GM19240 (cell line): ENCODE measurements around the gene RABGAP1L.
"Not testable (repeated sequence)": the region's sequence is repeated elsewhere in the genome, so short reads cannot be mapped to it uniquely, and the experiment has no call there.

Source experiments
- DNase-seq: peaks from one replicate; pipeline ENCODE4 v3.0.0; 2011; ENCODE audit warnings: low spot score; ENCODE audit not compliant: insufficient read length

Gene RABGAP1L

DNA sequence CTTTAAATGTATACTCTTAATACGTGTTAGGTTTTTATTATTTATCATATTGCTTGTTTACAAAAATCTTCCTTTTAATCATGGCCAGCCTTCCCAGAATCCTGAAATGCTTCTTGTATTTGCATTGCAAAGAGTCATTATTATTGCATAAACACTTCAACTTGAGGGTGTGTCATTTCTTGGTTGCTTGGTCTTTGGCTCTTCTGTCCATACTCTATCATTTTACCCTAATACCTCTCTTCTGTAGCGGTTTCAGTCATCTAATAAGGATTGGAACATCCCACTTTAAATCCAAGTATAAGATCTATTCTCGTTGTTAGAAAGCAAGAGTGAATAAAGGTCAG is 639.8 kb downstream of the RABGAP1L start:
- DNase-seq = no peak

DNA sequence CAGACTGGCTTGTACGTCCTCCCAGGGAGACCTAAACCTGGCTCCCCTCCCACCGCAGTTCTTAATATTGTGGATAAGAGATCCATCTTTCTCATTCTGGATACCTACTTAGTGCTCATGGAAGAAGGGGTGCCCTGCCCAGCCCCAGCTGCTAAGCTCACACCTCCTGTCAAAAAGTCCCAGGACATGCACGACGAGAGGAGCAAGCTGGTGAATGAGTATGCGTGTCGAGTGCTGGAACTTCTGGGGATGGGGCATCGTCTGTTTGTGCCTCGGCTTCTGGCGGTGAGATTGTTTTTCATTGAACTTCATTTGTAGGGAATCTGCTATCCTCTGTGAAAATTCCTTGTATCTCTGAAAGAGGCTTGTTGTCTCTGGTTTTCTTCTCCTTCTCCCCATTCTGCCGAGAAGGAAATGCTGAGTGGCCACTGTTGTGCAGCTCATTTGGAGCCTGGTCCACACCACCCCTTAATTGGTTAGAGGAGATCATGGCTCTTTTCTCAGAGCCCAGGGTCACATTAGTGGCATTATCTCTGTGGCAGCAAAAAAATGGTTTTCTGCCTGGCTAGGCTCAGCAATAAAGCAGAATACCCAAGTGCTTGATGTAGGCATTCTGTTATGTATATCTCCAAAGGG is 641.0 kb downstream of the RABGAP1L start:
- no peak for DNase-seq

DNA sequence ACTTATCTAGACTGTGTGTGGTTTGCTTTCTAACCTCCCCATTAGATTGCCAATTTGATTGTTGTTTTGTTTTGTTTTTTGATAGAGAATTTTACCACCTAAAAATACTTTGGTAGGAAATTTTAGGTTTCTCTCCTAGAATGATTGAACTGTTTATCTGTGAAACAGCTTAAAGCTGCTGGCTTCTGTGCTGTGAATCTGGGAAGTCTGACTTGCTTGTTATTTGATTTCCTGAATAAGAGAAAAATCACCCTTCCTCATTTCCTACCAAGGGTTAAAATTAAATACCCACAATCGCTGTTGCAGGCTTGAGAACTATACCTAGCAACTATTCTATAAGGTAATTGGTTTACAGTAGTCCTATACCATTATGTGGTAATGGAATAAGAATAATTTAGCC is 641.6 kb downstream of the RABGAP1L start:
- no peak for DNase-seq

DNA sequence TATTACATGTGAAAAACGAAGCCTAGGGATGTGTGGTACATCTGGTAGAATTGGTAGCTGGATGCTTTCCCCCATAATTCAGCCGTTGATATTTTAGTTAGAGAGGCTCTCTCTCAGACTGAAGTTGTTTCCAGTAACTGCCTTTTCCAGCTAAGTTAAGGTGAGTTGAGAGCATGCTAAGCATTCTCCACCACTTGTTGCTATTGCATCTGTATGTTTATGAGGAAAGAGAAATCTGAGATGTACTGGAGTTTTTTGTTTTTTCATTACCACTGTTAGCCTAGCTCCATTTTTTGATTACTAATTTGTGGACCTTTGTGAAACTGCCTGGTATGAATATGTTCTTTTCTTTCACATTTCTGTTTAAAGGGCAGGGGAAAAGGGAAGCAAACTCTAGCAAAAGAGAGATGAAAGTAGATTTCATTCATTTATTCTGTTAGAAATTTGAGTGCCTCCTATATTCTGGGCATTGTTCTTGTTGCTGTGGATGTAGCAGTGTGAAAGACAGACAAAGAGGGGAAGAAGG is 650.5 kb downstream of the RABGAP1L start:
- no peak for DNase-seq

DNA sequence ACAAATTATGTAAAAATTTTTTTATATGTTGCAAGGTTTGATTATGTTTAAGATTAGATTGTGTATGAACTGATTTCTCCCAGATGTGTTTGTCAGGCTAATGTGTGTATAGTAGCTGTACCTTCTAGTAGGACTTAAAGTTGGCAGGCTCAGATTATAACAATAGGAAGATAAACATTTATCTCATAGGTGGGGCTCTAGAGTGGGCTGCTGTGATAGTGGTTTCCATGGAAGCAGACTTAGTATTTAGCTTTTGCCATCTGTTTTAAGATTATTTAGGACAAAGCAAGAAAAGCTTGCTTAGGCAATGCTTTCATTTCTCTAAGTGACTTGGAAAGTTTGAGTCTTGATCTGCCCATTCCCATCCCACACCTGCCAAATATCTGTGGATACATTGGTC is 652.7 kb downstream of the RABGAP1L start:
- DNase-seq = no peak

DNA sequence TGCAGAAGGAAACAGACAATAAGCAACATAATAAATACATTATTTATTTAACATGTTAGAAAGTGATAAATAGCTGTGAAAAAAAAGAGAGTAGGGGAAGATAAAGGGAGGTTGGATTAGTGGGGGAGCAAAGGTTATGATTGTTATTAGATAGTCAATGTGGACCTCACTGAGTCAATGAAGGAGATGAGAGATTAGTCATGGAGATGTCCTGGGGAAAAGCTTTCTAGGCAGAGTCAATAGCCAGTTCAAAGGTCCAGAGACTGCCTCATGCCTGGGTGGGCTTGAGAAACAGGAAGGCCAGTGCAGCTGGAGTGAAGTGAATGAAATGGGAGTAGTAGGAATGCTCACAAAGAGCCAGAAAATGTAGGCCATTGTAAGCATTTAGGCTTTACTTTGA is 653.3 kb downstream of the RABGAP1L start:
- no peak for DNase-seq

DNA sequence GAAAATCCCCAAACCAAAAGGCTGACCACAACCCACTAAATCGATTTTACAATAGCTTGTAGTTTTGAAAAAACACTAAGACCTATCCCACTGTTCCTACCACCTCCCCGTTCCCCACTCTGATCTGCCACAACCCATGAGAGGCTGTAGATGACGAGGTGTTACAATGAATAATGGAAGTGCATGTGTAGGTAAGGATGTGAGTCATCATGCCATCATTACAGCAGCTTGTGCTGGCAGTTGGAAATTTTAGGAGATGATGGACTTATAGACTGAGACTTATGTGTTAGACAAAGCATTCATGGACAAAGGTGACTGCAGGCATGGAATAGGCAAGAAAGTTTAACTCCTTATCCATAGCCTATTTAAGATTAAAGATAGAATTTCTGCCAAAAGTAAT is 655.7 kb downstream of the RABGAP1L start:
- no peak for DNase-seq

DNA sequence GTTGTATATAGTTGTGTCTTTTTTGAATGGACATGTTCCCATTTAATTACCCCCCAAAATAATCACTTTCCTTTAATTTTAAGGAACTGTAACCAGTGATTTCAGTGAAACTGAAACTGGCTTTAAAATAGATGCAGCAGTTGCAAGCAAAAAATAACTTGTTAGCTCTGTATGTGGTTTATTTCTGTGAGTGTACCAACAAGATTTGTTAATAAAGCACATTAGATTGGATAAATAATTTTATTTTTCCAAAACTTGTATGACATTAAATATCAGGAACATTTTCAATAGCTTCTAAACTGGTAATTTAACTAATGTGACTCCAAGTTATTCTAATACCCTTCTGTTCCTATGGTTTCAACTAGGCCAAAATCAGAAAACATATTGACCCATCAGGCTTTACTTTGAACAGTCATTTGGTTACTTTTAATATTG is 656.2 kb downstream of the RABGAP1L start:
- DNase-seq = no peak

DNA sequence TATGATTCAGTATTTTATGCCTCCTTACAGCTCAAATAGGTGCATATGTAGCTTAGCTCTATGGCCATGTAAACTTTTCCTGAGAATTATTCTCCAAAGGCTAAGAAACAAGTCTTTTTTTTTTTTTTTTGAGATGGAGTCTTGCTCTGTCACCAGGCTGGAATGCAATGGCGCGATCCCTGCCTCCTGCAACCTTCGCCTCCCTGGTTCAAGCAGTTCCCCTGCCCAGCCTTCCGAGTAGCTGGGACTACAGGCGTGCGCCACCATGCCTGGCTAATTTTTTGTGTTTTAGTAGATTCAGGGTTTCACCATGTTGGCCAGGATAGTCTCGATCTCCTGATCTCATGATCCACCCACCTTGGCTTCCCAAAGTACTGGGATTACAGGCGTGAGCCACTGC is 657.3 kb downstream of the RABGAP1L start:
- not testable (repeated sequence) for DNase-seq

DNA sequence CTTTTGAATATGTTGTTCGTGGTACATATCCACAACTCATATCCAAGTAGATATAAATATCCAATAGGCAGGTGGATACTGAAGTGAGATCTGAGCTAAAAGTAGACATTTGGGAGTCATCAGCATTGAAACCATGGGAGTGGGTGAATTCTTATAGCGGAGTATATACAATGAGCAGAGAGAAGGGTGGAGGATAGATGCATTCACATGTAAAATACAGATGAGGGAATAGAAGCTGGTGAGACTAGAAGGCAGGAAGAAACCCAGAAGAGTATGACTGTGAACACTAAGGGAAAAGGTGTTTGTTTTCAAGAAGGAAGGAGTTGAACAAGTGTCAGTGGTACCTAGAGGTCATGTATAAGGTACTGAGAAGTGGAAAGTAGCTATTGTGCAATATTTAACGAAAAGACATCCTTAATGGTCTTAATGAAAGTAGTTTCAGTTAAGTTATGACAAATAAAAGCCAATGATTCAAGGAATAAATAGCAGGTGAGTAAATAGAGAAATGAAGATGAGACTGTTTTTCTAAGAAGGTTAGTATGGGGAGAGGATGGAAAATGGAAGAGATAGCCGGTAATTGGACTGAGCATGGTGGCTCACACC is 658.8 kb downstream of the RABGAP1L start:
- DNase-seq = no peak

DNA sequence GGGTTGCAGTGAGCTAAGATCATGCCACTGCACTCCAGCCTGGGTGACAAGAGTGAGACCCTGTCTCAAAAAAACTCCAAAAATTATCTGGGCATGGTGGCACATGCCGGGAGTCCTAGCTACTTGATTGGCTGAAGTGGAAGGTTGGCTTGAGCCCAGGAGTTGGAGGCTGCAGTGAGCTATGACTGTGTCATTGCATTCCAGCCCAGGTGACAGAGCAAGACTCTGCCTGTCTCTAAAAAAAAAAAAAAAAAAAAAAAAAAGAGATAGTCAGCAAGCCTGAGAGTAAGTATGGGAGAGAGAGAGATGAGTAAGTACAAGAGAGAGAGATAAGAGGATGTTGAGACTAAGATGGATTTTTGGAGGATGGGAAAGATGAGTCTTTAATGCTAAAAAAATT is 659.6 kb downstream of the RABGAP1L start:
- DNase-seq = no peak

DNA sequence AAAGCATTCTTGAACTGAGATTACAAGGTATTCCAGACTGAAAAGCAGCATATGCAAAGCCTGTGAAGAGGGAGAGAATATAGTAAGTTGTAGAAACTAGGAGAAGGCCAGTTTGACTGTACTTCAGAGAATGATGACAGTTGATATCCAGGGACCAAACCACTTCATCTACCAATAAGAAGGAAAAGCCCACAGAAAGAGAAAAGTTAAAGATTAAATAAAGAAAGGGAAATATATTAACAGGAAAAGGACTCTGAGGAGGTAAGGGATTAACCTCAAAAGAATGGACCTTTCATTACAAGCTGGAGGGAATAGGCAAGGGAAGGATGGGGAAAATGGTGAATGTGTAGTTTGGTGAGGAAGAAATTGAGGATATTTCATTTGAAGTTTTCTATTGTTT is 660.3 kb downstream of the RABGAP1L start:
- no peak for DNase-seq

DNA sequence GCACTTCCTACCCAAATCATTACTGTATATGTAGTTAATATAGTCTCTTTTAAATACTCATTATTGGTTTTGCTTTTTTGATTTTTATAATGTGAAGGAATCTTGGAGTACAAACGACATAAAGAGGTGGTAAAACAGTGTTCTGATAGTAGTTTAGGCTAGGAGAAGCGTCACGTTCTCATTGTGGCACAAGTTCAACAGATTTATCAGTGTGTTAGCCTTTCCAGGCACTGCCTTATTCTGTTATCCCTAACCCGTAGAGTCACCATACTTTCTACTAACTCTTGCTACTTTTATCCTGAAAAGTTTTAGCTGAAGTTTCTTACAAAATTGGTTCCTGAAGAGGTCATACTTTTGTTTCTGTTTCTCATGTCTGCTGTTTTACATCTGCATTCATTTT is 665.8 kb downstream of the RABGAP1L start:
- DNase-seq = no peak

DNA sequence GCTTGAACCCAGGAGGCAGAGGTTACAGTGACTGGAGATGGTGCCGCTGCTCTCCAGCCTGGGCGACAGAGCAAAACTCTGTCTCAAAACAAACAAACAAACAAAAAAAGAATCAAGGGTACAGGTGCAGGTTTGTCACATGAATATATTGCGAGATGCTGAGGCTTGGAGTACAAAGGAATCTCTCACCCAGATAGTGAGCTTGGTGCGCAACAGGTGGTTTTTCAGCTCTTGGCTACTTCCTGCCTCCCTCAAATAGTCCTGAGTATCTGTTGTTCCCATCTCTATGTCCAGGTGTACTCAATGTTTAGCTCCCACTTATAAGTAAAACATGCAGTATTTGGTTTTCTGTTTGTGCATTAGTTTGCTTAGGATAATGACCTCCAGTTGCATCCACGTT is 666.5 kb downstream of the RABGAP1L start:
- DNase-seq = no peak

DNA sequence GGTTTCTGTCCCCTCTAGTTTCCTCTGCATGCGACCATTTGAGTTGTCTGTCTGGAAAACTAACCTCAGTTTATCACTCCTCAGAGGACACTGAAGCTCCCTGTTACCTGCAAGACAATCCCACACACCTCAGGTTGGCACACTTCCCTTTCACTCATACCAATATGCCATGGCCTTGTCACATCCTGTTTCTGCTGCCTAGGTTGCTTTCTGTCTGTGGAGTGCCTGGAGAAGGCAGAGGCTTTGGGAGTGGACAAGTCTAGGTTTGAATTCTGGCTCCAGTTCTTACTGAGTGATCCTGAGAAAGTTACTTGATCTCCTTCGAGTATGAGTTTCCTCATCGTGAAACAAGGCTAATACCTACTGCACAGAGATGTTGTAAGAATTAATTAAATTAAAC is 668.9 kb downstream of the RABGAP1L start:
- DNase-seq = no peak

DNA sequence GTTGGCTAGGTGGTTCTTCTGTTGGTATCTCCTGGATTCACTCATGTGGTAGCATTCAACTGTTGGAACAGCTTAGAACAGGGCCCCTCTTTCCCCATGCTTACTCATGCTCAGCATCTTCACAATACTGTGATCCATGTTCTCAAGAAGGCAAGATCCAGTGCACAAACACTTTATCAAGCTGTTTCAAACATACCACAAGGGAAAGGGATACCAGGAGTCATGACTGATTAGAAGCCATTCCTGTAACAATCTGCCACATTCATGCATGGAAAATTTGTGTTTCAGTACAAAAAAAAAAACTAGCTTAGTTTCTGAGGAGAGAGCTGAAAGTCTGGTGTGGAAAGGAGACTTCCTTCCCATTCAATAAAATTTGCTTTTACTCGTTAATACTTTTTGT is 670.7 kb downstream of the RABGAP1L start:
- DNase-seq = no peak

DNA sequence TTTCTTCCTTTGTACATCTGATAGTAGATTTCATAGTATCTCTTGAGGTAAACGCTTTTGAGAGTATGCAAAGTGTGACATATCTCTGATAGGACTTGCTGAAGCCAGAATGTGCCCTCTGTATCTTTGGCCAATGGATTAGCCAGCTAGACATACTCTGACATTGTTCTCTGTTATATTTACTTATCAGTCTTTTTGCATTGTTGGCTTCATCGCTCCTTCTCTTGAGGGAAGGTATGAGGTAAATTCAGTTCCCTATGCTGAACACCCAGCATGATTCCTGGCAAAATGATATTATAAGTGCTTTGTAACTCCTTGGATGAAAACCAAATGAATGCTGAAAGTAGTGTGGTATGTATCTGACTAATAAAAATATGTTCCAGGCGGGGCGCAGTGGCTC is 677.2 kb downstream of the RABGAP1L start:
- DNase-seq = no peak

DNA sequence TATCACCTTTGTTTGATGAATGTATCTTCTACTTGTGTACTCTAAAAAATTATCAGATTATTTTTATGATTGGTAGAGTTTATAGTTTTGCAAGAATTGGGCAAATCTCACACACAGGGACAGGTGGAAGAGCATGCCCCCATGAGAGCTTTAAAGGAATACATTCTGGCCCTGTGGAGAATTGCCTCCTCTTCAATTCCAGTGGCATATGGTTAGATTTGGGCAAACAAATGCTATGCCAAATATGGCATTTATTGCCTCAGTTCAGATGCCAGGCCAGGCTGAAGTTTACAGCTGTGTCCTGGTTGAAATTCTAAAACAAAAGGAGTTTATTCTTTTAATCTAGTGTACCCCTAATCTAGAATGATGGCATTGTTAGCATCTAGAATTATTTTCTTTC is 678.1 kb downstream of the RABGAP1L start:
- no peak for DNase-seq

DNA sequence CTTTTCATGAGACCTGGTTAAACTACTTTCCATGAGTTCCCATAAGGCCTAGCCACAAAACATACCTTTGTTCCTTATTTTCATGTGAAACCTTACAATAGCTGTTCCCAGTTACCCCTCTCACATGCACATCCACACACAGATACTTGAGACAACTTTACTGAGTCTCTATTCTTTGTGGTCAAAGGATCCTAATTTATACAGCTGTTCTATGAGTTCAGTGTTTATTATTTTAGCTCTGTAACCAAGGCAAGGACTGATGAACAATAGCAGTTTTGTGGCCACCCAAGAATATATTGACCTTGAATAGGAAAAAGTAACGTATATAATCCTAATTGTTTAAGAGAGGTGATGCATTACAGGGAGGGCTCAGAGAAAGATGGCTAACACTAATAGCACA is 679.9 kb downstream of the RABGAP1L start:
- no peak for DNase-seq

DNA sequence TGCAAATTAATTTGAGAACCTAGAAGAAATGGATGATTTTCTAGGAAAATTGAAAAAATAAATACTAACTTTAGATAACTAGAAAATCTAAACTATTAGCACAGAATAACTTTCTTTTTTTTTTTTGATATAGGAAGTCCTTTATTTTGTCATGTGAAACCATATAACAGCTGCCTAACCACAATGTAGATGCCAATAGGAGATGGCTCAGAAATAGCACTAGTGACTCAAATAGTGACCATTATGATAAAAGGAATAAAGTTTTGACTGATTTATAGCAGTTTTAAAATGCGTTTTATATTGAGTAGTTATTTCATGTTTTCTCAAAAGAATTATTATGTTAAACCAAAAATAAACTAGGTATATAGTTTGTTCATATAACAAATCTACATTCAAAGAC is 682.4 kb downstream of the RABGAP1L start:
- no peak for DNase-seq

DNA sequence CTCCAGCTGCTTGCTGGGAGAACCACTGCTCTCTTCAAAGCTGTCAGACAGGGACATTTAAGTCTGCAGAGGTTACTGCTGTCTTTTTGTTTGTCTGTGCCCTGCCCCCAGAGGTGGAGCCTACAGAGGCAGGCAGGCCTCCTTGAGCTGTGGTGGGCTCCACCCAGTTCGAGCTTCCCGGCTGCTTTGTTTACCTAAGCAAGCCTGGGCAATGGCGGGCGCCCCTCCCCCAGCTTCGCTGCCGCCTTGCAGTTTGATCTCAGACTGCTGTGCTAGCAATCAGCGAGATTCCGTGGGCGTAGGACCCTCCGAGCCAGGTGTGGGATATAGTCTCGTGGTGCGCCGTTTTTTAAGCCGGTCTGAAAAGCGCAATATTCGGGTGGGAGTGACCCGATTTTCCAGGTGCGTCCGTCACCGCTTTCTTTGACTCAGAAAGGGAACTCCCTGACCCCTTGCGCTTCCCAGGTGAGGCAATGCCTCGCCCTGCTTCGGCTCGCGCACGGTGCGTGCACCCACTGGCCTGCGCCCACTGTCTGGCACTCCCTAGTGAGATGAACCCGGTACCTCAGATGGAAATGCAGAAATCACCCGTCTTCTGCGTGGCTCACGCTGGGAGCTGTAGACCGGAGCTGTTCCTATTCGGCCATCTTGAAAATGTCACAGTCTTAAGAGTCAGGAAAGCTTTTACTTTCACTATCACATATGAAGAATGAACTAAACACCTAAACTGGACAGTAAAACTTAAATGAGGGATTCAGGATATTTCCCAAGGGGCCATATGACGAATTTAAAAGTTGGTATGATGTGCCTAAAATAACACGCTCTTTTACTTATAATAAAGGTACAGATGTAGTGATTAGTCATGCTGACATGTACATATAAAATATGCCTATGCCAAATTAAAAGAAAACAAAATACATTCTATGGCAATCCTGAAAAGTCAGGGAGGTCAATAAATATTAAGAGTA is 689.6 kb downstream of the RABGAP1L start:
- not testable (repeated sequence) for DNase-seq

DNA sequence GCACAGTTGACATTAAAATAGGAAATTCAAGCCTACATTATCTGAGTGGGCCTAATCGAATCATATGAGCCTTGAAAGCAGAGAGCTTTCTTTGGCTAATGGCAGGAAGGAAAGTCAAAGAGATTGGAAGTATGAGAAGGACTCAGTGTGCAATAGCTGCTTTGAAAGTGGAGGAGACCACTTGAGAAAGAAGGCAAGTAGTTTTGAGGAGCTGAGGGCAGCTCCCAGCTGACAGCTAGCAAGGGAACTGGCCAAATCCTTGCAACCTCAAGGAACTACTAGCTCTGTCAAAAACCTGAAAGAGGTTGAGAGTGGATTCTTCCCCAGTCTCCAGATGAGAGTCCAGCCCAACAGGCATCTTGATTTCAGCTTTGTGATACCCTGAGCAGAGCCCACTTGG is 691.4 kb downstream of the RABGAP1L start:
- no peak for DNase-seq
